Testis (tissue), 3 donors: ENCODE data around the gene C22orf39. TPM values are rescaled to one million over a fixed set of nuclear protein-coding genes. Genes with fewer than 3 reads are reported as not detected.

Source experiments
- DNase-seq: peaks from one replicate; pipeline ENCODE4 v3.0.0-alpha.2; 2019
- H3K27ac ChIP-seq, 2 donors: fragments of 200-600 bp; sonication (generic); one replicate each; pipeline ENCODE4 v1.5.1; 2019
- H3K27me3 ChIP-seq: fragments of 200-600 bp; sonication (generic); one replicate; pipeline ENCODE4 v1.5.1; 2019
- H3K36me3 ChIP-seq: fragments of 200-600 bp; sonication (generic); one replicate; pipeline ENCODE4 v1.5.1; 2017; ENCODE audit warnings: low read depth; ENCODE audit errors: missing control alignments
- H3K4me1 ChIP-seq: fragments of 200-600 bp; sonication (generic); one replicate; pipeline ENCODE4 v1.5.1; 2019
- H3K4me3 ChIP-seq, 2 donors: fragments of 200-600 bp; sonication (generic); one replicate each; pipeline ENCODE4 v1.5.1; 2017 to 2019
- H3K9me3 ChIP-seq: fragments of 200-600 bp; sonication (generic); one replicate; pipeline ENCODE4 v1.5.1; 2017
- POLR2A ChIP-seq: fragments of 450-650 bp; IDR thresholded peaks from one replicate; pipeline ENCODE4 v1.6.1; 2017; ENCODE audit warnings: antibody characterized with exemption, mild to moderate bottlenecking, moderate library complexity
- WGBS, 2 donors: methylation state at CpG; one replicate each; pipeline ENCODE4 v1.1.5; 2018; 5-methylcytosine and 5-hydroxymethylcytosine counted together
- intact Hi-C: fragments of 100-400 bp; cut with DNase I; formaldehyde crosslinking; loops from one replicate; pipeline ENCODE4 v1.15.1; 2023; ENCODE audit warnings: low total_unique reads
- polyA plus RNA-seq: library from polyadenylated mRNA; stranded (reverse); fragments of 350-450 nt; fragmentation: Illumina TruSeq; extraction: RNeasy Lipid Tissue Mini Kit (QIAGEN cat#74804); gene quantifications from one replicate; pipeline ENCODE4 v1.2.3, GENCODE V29; 2014; ENCODE audit warnings: low read depth, low replicate concordance; ENCODE audit not compliant: insufficient read depth
- total RNA-seq, 2 donors: library from RNA; depleted of rRNA; stranded (reverse); fragments of >200 nt; gene quantifications; one replicate each; pipeline ENCODE4 v1.2.3, GENCODE V29; 2016
- TF ChIP-seq, protein P1 (sequence below), 3 experiments: fragments of 450-650 bp in 2 of 3; fragments of 200-600 bp in 1 of 3; sonication (generic) in 1 of 3; IDR thresholded peaks; one replicate each; pipeline ENCODE4 v1.5.1; 2016 to 2019; ENCODE audit warnings: antibody characterized with exemption in 3 of 3, mild to moderate bottlenecking in 2 of 3, moderate library complexity in 1 of 3

C22orf39 gene
- total and polyA plus RNA-seq, 3 donors from 2014 or later, result 38.7 to 64.1 (median 60.9) TPM

DNA sequence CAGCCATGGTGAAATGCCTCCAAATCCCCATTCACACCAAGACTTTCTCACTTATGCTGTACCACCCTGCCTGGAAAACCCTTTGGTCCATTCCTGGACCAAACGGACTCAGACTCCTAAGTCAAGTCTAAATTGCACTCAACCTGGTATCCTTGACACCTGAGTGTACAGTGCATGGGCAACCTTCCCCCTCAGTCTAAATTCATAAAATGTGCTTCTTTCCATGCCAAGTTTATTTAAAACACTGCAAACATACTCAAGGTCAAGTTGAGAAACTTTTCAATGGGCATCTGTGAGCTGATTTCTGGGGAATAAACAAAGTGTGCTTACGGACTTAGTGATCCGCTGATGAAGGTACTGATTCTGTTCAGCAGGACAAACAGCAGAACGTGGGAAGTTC, 42.4 kb downstream of the C22orf39 start:
- Histone ChIP-seq H3K4me3 (no peak overlapping the region), H3K9me3 (no peaks in the 10 kb centered on the region), H3K27ac (no peak overlapping the region), H3K27me3 (no peaks in the 10 kb centered on the region), H3K36me3 (no peaks in the 10 kb centered on the region), H3K4me1 (no peaks in the 10 kb centered on the region)
- intact Hi-C loops, result no loop called here
- no peak for TF ChIP-seq POLR2A
- TF ChIP-seq, protein P1, sequence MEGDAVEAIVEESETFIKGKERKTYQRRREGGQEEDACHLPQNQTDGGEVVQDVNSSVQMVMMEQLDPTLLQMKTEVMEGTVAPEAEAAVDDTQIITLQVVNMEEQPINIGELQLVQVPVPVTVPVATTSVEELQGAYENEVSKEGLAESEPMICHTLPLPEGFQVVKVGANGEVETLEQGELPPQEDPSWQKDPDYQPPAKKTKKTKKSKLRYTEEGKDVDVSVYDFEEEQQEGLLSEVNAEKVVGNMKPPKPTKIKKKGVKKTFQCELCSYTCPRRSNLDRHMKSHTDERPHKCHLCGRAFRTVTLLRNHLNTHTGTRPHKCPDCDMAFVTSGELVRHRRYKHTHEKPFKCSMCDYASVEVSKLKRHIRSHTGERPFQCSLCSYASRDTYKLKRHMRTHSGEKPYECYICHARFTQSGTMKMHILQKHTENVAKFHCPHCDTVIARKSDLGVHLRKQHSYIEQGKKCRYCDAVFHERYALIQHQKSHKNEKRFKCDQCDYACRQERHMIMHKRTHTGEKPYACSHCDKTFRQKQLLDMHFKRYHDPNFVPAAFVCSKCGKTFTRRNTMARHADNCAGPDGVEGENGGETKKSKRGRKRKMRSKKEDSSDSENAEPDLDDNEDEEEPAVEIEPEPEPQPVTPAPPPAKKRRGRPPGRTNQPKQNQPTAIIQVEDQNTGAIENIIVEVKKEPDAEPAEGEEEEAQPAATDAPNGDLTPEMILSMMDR (IDR thresholded peaks at IDR 0.05), result no peak
- DNase-seq, result no peak
- WGBS, 2 donors, result 71 to 82% methylated on average over 4 of the region's 4 CpGs

DNA sequence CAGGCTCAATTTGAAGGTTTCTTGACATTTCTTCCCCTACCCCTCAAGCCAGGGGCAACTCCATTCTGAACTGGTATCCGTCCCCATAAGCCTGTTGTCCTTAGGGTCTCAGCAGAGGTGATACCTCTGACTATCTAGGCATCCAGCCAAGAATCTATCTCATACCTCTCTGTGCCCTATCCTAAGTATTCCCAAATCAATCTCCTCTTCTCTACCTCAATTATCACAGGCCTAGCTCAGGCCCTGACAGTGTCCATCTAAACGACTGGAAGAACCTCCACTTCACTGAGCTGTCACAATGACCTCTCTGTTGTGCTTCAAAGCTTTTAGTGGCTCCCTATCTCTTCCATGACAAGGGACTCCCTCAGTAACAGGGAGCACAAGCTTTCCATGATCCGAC, 42.8 kb downstream of the C22orf39 start:
- no peak for TF ChIP-seq POLR2A
- TF ChIP-seq, protein P1 (IDR thresholded peaks at IDR 0.05), result no peak
- Histone ChIP-seq H3K9me3 (no peaks in the 10 kb centered on the region), H3K4me3 (no peak overlapping the region), H3K36me3 (no peaks in the 10 kb centered on the region), H3K27ac (no peak overlapping the region), H3K4me1 (no peaks in the 10 kb centered on the region), H3K27me3 (no peaks in the 10 kb centered on the region)
- WGBS, 2 donors, result 86% methylated on average over 3 of the region's 3 CpGs
- intact Hi-C loops, result no loop called here
- no peak for DNase-seq

DNA sequence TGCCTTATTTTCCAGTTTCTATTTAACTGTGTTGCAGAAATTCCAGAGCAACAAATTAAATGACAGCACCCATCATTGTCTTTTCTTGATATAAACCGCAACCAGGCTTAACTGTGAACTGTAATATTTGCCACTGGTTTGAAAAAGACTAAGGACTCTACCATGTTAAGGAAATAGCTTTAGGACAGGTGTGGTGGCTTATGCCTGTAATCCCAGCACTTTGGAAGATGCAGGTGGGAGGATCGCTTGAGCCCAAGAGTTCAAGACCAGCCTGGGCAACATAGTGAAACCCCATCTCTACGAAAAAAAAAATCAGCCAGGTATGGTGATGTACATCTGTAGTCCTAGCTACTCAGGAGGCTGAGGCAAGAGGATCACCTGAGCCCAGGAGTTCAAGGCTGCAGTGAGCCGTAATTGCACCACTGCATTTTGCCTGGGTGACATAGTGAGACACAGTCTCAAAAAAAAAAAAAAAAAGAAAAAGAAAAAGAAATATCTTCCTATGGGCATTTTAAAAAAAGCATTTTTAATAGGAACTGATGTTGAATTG, 44.8 kb downstream of the C22orf39 start:
- Histone ChIP-seq H3K9me3 (no peaks in the 10 kb centered on the region), H3K4me3 (no peak overlapping the region), H3K27ac (no peak overlapping the region), H3K27me3 (no peaks in the 10 kb centered on the region), H3K36me3 (no peaks in the 10 kb centered on the region), H3K4me1 (no peaks in the 10 kb centered on the region)
- intact Hi-C loops, result no loop called here
- DNase-seq, result no peak
- 92% methylated on average over 4 of the region's 4 CpGs for WGBS, 2 donors
- TF ChIP-seq, protein P1 (IDR thresholded peaks at IDR 0.05), result no peak
- no peak for TF ChIP-seq POLR2A

DNA sequence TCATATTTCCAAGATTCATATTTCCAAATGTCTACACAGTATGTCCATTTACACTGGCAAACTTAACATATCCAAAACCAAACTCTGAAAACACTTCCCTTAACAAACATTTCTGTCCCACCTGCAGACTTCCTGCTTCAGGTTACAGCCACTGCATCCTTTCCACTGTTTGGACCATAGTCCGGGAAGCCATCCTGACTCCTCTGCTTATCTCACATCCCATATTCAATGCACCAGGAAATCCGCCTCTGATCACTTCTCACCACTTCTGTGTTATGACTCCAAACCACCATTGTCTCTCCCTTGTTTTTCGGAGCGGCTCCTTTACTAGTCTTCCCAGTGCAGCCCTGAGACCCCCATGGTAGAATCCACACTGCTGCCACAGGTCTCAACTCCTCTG, 46.0 kb downstream of the C22orf39 start:
- no peak for DNase-seq
- intact Hi-C loops, result no loop called here
- Histone ChIP-seq H3K27me3 (no peaks in the 10 kb centered on the region), H3K9me3 (no peaks in the 10 kb centered on the region), H3K36me3 (no peaks in the 10 kb centered on the region), H3K27ac (no peak overlapping the region), H3K4me3 (no peak overlapping the region), H3K4me1 (no peaks in the 10 kb centered on the region)
- TF ChIP-seq, protein P1 (IDR thresholded peaks at IDR 0.05), result no peak
- TF ChIP-seq POLR2A, result no peak
- WGBS, 2 donors, result 95 to 99% methylated on average over 4 of the region's 4 CpGs

DNA sequence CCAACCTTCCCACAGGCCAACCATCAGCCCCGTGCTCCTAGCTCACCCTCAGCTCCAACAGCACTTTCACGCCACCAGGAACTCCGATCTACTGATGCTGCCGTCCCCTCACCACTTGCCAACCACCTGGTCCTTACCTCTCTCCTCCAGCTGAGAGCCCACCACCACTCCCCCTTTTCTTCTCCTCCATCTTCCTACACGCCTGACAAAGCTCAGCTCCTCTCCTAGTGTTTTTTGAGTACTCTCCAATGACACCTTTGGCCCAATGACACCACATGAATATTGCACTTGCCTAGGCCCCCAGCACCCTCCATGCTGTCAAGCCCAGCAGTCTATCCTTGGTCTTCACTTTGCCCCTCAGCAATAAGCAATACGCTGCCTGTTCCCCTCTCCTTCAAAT, 46.6 kb downstream of the C22orf39 start:
- Histone ChIP-seq H3K27me3 (no peaks in the 10 kb centered on the region), H3K4me3 (no peak overlapping the region), H3K9me3 (no peaks in the 10 kb centered on the region), H3K36me3 (no peaks in the 10 kb centered on the region), H3K4me1 (no peaks in the 10 kb centered on the region), H3K27ac (no peak overlapping the region)
- WGBS, 2 donors, result 92 to 96% methylated on average over 6 of the region's 6 CpGs
- intact Hi-C loops, result no loop called here
- DNase-seq, result no peak
- TF ChIP-seq POLR2A, result no peak
- TF ChIP-seq, protein P1 (IDR thresholded peaks at IDR 0.05), result no peak
